ACHN (cell line): ENCODE results near the gene C3orf20.
A peak's percentile ranks its signal among the peaks of the same experiment; 100 is the strongest.

ENCODE experiments used
- DNase-seq: peaks from one replicate; pipeline ENCODE4 v3.0.0-alpha.2; 2015
- in situ Hi-C: cut with HindIII; loops from 2 replicates; pipeline ENCODE4 v1.10.0; 2017; ENCODE audit warnings: low sequenced_read_pairs, low pct_ligation_motif_present, low pct_unique_long_range_greater_than_20kb

The C3orf20 gene

GRCh38 chr3:14674841-14675240 is at the start of gene C3orf20:
TSS of gene C3orf20 (plus strand) at chr3:14675141. CDS start at chr3:14682714, 7,573 bp downstream.
- in situ Hi-C loops: no loop called here
- DNase-seq: no peak

- no peak for DNase-seq
- in situ Hi-C loops: no loop called here
Measured at GRCh38 chr3:14625443-14625842, 49.5 kb upstream of the C3orf20 start.

GRCh38 chr3:14627815-14628214 is 47.1 kb upstream of the C3orf20 start:
- no peak for DNase-seq
- in situ Hi-C loops: no loop called here

GRCh38 chr3:14628406-14628805 is 46.5 kb upstream of the C3orf20 start:
- no peak for DNase-seq
- in situ Hi-C loops: no loop called here

- in situ Hi-C loops: no loop called here
Measured at GRCh38 chr3:14630404-14631100, 44.4 kb upstream of the C3orf20 start.

GRCh38 chr3:14631101-14631497 is 43.8 kb upstream of the C3orf20 start:
- in situ Hi-C loops: no loop called here
- DNase-seq: no peak

More at GRCh38 chr3:14630404-14631100, 44.4 kb upstream of the C3orf20 start:
- DNase-seq: no peak

GRCh38 chr3:14631687-14632441 is 43.1 kb upstream of the C3orf20 start:
- in situ Hi-C loops: no loop called here
- no peak for DNase-seq

- in situ Hi-C loops: no loop called here
Measured at GRCh38 chr3:14632442-14632930, 42.5 kb upstream of the C3orf20 start.

GRCh38 chr3:14633417-14633816 is 41.5 kb upstream of the C3orf20 start:
- in situ Hi-C loops: no loop called here
- no peak for DNase-seq

More at GRCh38 chr3:14632442-14632930, 42.5 kb upstream of the C3orf20 start:
- no peak for DNase-seq

- DNase-seq: peak; percentile 45
- in situ Hi-C loops: no loop called here
Measured at GRCh38 chr3:14633819-14634424, 41.0 kb upstream of the C3orf20 start.

- in situ Hi-C loops: no loop called here
Measured at GRCh38 chr3:14634763-14635400, 40.1 kb upstream of the C3orf20 start.

GRCh38 chr3:14636496-14637087 is 38.3 kb upstream of the C3orf20 start:
- DNase-seq: no peak
- in situ Hi-C loops: no loop called here

More at GRCh38 chr3:14634763-14635400, 40.1 kb upstream of the C3orf20 start:
- DNase-seq: no peak

GRCh38 chr3:14640157-14640562 is 34.8 kb upstream of the C3orf20 start:
- DNase-seq: no peak

GRCh38 chr3:14640734-14641133 is 34.2 kb upstream of the C3orf20 start:
- in situ Hi-C loops: no loop called here
- DNase-seq: no peak

More at GRCh38 chr3:14640157-14640562, 34.8 kb upstream of the C3orf20 start:
- in situ Hi-C loops: no loop called here

GRCh38 chr3:14641346-14641745 is 33.6 kb upstream of the C3orf20 start:
- in situ Hi-C loops: no loop called here
- no peak for DNase-seq

GRCh38 chr3:14645453-14645852 is 29.5 kb upstream of the C3orf20 start:
- no peak for DNase-seq
- in situ Hi-C loops: no loop called here

- no peak for DNase-seq
- in situ Hi-C loops: no loop called here
Measured at GRCh38 chr3:14646131-14646573, 28.8 kb upstream of the C3orf20 start.

- in situ Hi-C loops: no loop called here
- no peak for DNase-seq
Measured at GRCh38 chr3:14646589-14647413, 28.1 kb upstream of the C3orf20 start.
